Panc1 (cell line): ENCODE measurements around the gene KIR2DL1. TPM values are rescaled to one million over a fixed set of nuclear protein-coding genes. Genes with fewer than 3 reads are reported as not detected.

Experiments
- ATAC-seq: fragments of 200-7000 bp; cut with Tn5 transposase; 2 replicates; pipeline ENCODE4 v1.9.1; 2020; ENCODE audit warnings: mild to moderate bottlenecking, moderate library complexity
- BruUV-seq: library from RNA; stranded (reverse); fragments of 400-500 nt; replicated peaks from 2 replicates; lab custom pipeline; 2021; lab: Mats Ljungman, UMichigan
- CTCF ChIA-PET: fragments of 300-600 bp; sonication (Branson Sonifier 250); formaldehyde crosslinking; loops from one replicate; lab custom pipeline; 2022; ENCODE audit warnings: antibody characterized with exemption; lab: Charles Lee
- POLR2A ChIA-PET: fragments of 300-600 bp; sonication (Branson Sonifier 250); formaldehyde crosslinking; loops from one replicate; lab custom pipeline; 2022; ENCODE audit warnings: antibody characterized with exemption; lab: Charles Lee
- DNase-seq: peaks from one replicate; pipeline ENCODE4 v3.0.0-alpha.2; 2010; ENCODE audit warnings: low read depth, low spot score
- H3K27ac ChIP-seq: 2 replicates; pipeline ENCODE4 v1.5.1; 2011; ENCODE audit warnings: mild to moderate bottlenecking, low read length, inconsistent platforms
- H3K27me3 ChIP-seq: fragments of 200-500 bp; sonication (Bioruptor generic); 2 replicates; pipeline ENCODE4 v1.6.0; 2014; ENCODE audit warnings: low read length, inconsistent platforms; ENCODE audit not compliant: control insufficient read depth, insufficient read depth
- H3K36me3 ChIP-seq: fragments of 200-500 bp; sonication (Bioruptor generic); 2 replicates; pipeline ENCODE4 v1.5.1; 2014; ENCODE audit warnings: inconsistent platforms, mild to moderate bottlenecking, low read length, moderate library complexity; ENCODE audit not compliant: control insufficient read depth, insufficient read depth
- H3K4me1 ChIP-seq: 2 replicates; pipeline ENCODE4 v1.5.1; 2011; ENCODE audit warnings: inconsistent platforms, mild to moderate bottlenecking, low read length, moderate library complexity; ENCODE audit not compliant: control insufficient read depth, insufficient read depth
- H3K4me3 ChIP-seq, 2 experiments: 2 replicates each; pipeline ENCODE4 v1.5.1; 2011 to 2012; ENCODE audit warnings: low read depth in 2 of 2, low read length in 2 of 2, mild to moderate bottlenecking in 2 of 2, inconsistent platforms in 1 of 2, moderate library complexity in 1 of 2
- H3K9me3 ChIP-seq: fragments of 200-500 bp; sonication (Bioruptor generic); 2 replicates; pipeline ENCODE4 v1.5.1; 2014; ENCODE audit warnings: low read depth, mild to moderate bottlenecking, inconsistent platforms, low read length, moderate library complexity; ENCODE audit not compliant: control insufficient read depth, insufficient read depth
- CTCF ChIP-seq: fragments of 450-650 bp; IDR thresholded peaks from 2 replicates; pipeline ENCODE4 v1.5.1; 2017; ENCODE audit warnings: mild to moderate bottlenecking
- POLR2AphosphoS5 ChIP-seq: IDR thresholded peaks from 2 replicates; pipeline ENCODE4 v1.6.1; 2012; ENCODE audit warnings: mild to moderate bottlenecking, low read depth, low read length, moderate library complexity
- REST ChIP-seq, 2 experiments: IDR thresholded peaks; 2 replicates each; pipeline ENCODE4 v1.6.1; 2011 to 2012; ENCODE audit warnings: low read depth in 2 of 2, control low read depth in 1 of 2, low read length in 1 of 2, mild to moderate bottlenecking in 1 of 2, moderate library complexity in 1 of 2; ENCODE audit not compliant: insufficient read depth in 1 of 2
- SIN3A ChIP-seq: IDR thresholded peaks from 2 replicates; pipeline ENCODE4 v1.6.1; 2012; ENCODE audit warnings: low read depth, mild to moderate bottlenecking, low read length, moderate library complexity, borderline replicate concordance; ENCODE audit not compliant: insufficient read depth
- TCF7L2 ChIP-seq: IDR thresholded peaks from 2 replicates; pipeline ENCODE4 v1.6.1; 2011; ENCODE audit warnings: mild to moderate bottlenecking, low read depth, low read length, inconsistent platforms
- in situ Hi-C: cut with HindIII; loops from 2 replicates; pipeline ENCODE4 v1.10.0; 2016; ENCODE audit warnings: low sequenced_read_pairs, low pct_unique_long_range_greater_than_20kb
- intact Hi-C: fragments of 100-400 bp; cut with micrococcal nuclease; formaldehyde crosslinking; loops from one replicate; pipeline ENCODE4 v1.10.0; 2022; ENCODE audit not compliant: unreplicated experiment
- total RNA-seq: library from RNA; stranded (reverse); gene quantifications from one replicate; pipeline ENCODE4 v1.2.1, GENCODE V29; 2021; ENCODE audit not compliant: unreplicated experiment

Gene KIR2DL1
- total RNA-seq, 1 experiment from 2014 or later, result not detected

GRCh38 chr19:54728167-54728566 lies 41.4 kb upstream of the KIR2DL1 start:
- POLR2A ChIA-PET, result no interaction called here
- CTCF ChIA-PET, result interaction anchor here (0.6 kb wide), 1 partner anchor 46 kb away, joined by 3 read pairs; no protein-coding TSS in a partner anchor
- Histone ChIP-seq H3K4me3 (no peak overlapping the region), H3K36me3 (no peaks in the 10 kb centered on the region), H3K9me3 (peaks cover under 1% of the 10 kb centered on the region; the same call in 1 of the 2 replicates), H3K4me1 (no peaks in the 10 kb centered on the region), H3K27ac (no peak overlapping the region), H3K27me3 (peaks cover 20% of the 10 kb centered on the region)
- TF ChIP-seq TCF7L2, result no peak
- TF ChIP-seq SIN3A, result no peak
- TF ChIP-seq REST (IDR thresholded peaks at IDR 0.05; ENCODE audit: insufficient read depth in 1 of 2, low read depth in 2 of 2, low read length in 1 of 2), result no peak
- no peak for TF ChIP-seq POLR2AphosphoS5
- TF ChIP-seq CTCF, result no peak
- in situ Hi-C loops (no loop called here), intact Hi-C loops (no loop called here)
- ATAC-seq, result no peak
- no peak for DNase-seq
- no TSS peak for BruUV-seq

- H3K9me3 ChIP-seq, result no peaks in the 10 kb centered on the region
- H3K4me1 ChIP-seq, result no peaks in the 10 kb centered on the region
- BruUV-seq, result no TSS peak
- peaks cover 20% of the 10 kb centered on the region for H3K27me3 ChIP-seq
- H3K4me3 ChIP-seq, result no peak overlapping the region
- ATAC-seq (0 out of 2 replicates have a peak, but pooled peaks have one; percentile 17), DNase-seq (no peak)
- no peak overlapping the region for H3K27ac ChIP-seq
- CTCF ChIA-PET, result no interaction called here
- POLR2A ChIA-PET, result interaction anchor here (0.5 kb wide), 1 partner anchor 626 kb away, joined by 3 read pairs; no protein-coding TSS in a partner anchor
- intact Hi-C loops, result no loop called here
- TF ChIP-seq CTCF (no peak), REST (IDR thresholded peaks at IDR 0.05; ENCODE audit: insufficient read depth in 1 of 2, low read depth in 2 of 2, low read length in 1 of 2) (no peak), SIN3A (no peak), TCF7L2 (no peak), POLR2AphosphoS5 (no peak)
- in situ Hi-C loops, result no loop called here
- no peaks in the 10 kb centered on the region for H3K36me3 ChIP-seq
Measured at GRCh38 chr19:54729416-54730188, 40.0 kb upstream of the KIR2DL1 start.
